Astrocyte (in vitro differentiated cells and primary cell): ENCODE measurements around the gene TMEM184B.
"Not testable (repeated sequence)": the region's sequence is repeated elsewhere in the genome, so short reads cannot be mapped to it uniquely, and the experiment has no call there.

Experiments
- EZH2 ChIP-seq: IDR thresholded peaks from 2 replicates; pipeline ENCODE4 v1.6.1; 2012; ENCODE audit warnings: mild to moderate bottlenecking, low read length, inconsistent platforms; ENCODE audit not compliant: insufficient read depth
- TF ChIP-seq, protein P1 (sequence below): IDR thresholded peaks from 2 replicates; pipeline ENCODE4 v1.5.1; 2011; ENCODE audit warnings: low read depth, mild to moderate bottlenecking, inconsistent platforms, low read length, moderate library complexity; ENCODE audit not compliant: insufficient read depth

DNA sequence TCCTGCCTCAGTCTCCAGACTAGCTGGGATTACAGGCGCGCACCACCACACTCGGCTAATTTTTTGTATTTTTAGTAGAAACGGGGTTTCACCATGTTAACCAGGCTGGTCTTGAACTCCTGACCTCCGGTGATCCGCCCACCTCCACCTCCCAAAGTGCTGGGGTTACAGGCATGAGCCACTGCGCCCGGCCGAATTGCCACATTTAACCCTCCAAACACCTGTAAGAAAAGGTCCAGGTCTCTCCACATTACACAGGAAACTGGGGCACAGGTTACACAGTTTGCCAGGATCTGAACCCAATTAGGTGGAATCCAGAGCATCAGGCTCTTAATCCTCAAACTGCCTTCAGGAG is 95.3 kb downstream of the TMEM184B start:
- TF ChIP-seq, protein P1, sequence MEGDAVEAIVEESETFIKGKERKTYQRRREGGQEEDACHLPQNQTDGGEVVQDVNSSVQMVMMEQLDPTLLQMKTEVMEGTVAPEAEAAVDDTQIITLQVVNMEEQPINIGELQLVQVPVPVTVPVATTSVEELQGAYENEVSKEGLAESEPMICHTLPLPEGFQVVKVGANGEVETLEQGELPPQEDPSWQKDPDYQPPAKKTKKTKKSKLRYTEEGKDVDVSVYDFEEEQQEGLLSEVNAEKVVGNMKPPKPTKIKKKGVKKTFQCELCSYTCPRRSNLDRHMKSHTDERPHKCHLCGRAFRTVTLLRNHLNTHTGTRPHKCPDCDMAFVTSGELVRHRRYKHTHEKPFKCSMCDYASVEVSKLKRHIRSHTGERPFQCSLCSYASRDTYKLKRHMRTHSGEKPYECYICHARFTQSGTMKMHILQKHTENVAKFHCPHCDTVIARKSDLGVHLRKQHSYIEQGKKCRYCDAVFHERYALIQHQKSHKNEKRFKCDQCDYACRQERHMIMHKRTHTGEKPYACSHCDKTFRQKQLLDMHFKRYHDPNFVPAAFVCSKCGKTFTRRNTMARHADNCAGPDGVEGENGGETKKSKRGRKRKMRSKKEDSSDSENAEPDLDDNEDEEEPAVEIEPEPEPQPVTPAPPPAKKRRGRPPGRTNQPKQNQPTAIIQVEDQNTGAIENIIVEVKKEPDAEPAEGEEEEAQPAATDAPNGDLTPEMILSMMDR: not testable (repeated sequence)
- TF ChIP-seq EZH2: not testable (repeated sequence)
